ENCODE results near the gene PAX2. TPM values are rescaled to one million over a fixed set of nuclear protein-coding genes. Genes with fewer than 3 reads are reported as not detected.

Gene PAX2
- total RNA-seq, 4 donors from 2014 or later, result not detected

- peaks cover 42% of the 10 kb centered on the region for H3K27me3 ChIP-seq
- intact Hi-C loops (cut with DNase I), result no loop called here
- TF ChIP-seq CTCF (IDR thresholded peaks at IDR 0.05) (peak in 2 of 6 experiments; percentile 26 to 32), POLR2A (IDR thresholded peaks at IDR 0.05) (no peak)
- H3K27ac ChIP-seq, result no peak overlapping the region
- WGBS, 2 donors, result 1 to 3% methylated on average over 30 to 47 of the region's 68 CpGs
- H3K36me3 ChIP-seq, result no peaks in the 10 kb centered on the region
- DNase-seq, result peak; percentile 27 to 34
- H3K9me3 ChIP-seq, result no peaks in the 10 kb centered on the region
- H3K4me1 ChIP-seq, result peaks cover 22 to 43% of the 10 kb centered on the region in 2 donors
- peak overlapping the region in 1 of 3 donors; percentile 35 for H3K4me3 ChIP-seq (replicated peaks in 1 of 3)
These were observed 81.8 kb downstream of the PAX2 start for GRCh38 chr10:100826983-100827818.

GRCh38 chr10:100827819-100828737 lies 82.7 kb downstream of the PAX2 start:
- intact Hi-C loops (cut with DNase I), result no loop called here
- Histone ChIP-seq H3K4me3 (replicated peaks in 1 of 3) (peak overlapping the region in 1 of 3 donors; percentile 35), H3K36me3 (no peaks in the 10 kb centered on the region), H3K9me3 (no peaks in the 10 kb centered on the region), H3K27me3 (peaks cover 42% of the 10 kb centered on the region), H3K4me1 (peaks cover 22 to 43% of the 10 kb centered on the region in 2 donors), H3K27ac (no peak overlapping the region)
- peak; percentile 30 to 32 for DNase-seq
- WGBS, 2 donors, result 2 to 4% methylated on average over 15 to 33 of the region's 69 CpGs
- TF ChIP-seq POLR2A (IDR thresholded peaks at IDR 0.05) (no peak), CTCF (IDR thresholded peaks at IDR 0.05) (no peak)

- H3K9me3 ChIP-seq, result no peaks in the 10 kb centered on the region
- intact Hi-C loops (cut with DNase I), result no loop called here
- peaks cover 22 to 43% of the 10 kb centered on the region in 2 donors for H3K4me1 ChIP-seq
- TF ChIP-seq POLR2A (IDR thresholded peaks at IDR 0.05), result no peak
- TF ChIP-seq CTCF (IDR thresholded peaks at IDR 0.05), result no peak
- 3 to 4% methylated on average over 8 to 20 of the region's 20 CpGs for WGBS, 2 donors
- DNase-seq, result peak in 1 of 2 donors; percentile 10
- peaks cover 42% of the 10 kb centered on the region for H3K27me3 ChIP-seq
- H3K36me3 ChIP-seq, result no peaks in the 10 kb centered on the region
- peak overlapping the region in 2 of 3 donors; percentile 5 to 35 for H3K4me3 ChIP-seq (replicated peaks in 1 of 3)
- no peak overlapping the region for H3K27ac ChIP-seq
These were observed 83.3 kb downstream of the PAX2 start for GRCh38 chr10:100828738-100829096.

DNA sequence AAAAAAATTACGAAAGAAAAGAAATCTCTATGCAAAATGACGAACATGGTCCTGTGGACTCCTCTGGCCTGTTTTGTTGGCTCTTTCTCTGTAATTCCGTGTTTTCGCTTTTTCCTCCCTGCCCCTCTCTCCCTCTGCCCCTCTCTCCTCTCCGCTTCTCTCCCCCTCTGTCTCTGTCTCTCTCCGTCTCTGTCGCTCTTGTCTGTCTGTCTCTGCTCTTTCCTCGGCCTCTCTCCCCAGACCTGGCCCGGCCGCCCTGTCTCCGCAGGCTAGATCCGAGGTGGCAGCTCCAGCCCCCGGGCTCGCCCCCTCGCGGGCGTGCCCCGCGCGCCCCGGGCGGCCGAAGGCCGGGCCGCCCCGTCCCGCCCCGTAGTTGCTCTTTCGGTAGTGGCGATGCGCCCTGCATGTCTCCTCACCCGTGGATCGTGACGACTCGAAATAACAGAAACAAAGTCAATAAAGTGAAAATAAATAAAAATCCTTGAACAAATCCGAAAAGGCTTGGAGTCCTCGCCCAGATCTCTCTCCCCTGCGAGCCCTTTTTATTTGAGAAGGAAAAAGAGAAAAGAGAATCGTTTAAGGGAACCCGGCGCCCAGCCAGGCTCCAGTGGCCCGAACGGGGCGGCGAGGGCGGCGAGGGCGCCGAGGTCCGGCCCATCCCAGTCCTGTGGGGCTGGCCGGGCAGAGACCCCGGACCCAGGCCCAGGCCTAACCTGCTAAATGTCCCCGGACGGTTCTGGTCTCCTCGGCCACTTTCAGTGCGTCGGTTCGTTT lies 83.9 kb downstream of the PAX2 start:
- Histone ChIP-seq H3K36me3 (no peaks in the 10 kb centered on the region), H3K27me3 (peaks cover 42% of the 10 kb centered on the region), H3K9me3 (no peaks in the 10 kb centered on the region), H3K4me1 (peaks cover 22 to 43% of the 10 kb centered on the region in 2 donors), H3K4me3 (replicated peaks in 1 of 3) (peak overlapping the region in 2 of 3 donors; percentile 5 to 35), H3K27ac (no peak overlapping the region)
- DNase-seq, result no peak
- intact Hi-C loops (cut with DNase I), result no loop called here
- WGBS, 2 donors, result 3 to 6% methylated on average over 58 of the region's 58 CpGs
- no peak for TF ChIP-seq POLR2A (IDR thresholded peaks at IDR 0.05)
- TF ChIP-seq CTCF (IDR thresholded peaks at IDR 0.05), result no peak
